Activated CD8-positive, alpha-beta memory T cell treated with anti-CD3 and anti-CD28 coated beads, Interleukin-2, amount 50 U/mL, for 24 hours (primary cell): ENCODE measurements around the gene CYP27C1.
"Not testable (repeated sequence)": the region's sequence is repeated elsewhere in the genome, so short reads cannot be mapped to it uniquely, and the experiment has no call there.

Source experiments
- DNase-seq: peaks from one replicate; pipeline ENCODE4 v3.0.0-alpha.2; 2020; ENCODE audit errors: extremely low read depth

Gene CYP27C1, protein sequence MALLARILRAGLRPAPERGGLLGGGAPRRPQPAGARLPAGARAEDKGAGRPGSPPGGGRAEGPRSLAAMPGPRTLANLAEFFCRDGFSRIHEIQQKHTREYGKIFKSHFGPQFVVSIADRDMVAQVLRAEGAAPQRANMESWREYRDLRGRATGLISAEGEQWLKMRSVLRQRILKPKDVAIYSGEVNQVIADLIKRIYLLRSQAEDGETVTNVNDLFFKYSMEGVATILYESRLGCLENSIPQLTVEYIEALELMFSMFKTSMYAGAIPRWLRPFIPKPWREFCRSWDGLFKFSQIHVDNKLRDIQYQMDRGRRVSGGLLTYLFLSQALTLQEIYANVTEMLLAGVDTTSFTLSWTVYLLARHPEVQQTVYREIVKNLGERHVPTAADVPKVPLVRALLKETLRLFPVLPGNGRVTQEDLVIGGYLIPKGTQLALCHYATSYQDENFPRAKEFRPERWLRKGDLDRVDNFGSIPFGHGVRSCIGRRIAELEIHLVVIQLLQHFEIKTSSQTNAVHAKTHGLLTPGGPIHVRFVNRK

DNA sequence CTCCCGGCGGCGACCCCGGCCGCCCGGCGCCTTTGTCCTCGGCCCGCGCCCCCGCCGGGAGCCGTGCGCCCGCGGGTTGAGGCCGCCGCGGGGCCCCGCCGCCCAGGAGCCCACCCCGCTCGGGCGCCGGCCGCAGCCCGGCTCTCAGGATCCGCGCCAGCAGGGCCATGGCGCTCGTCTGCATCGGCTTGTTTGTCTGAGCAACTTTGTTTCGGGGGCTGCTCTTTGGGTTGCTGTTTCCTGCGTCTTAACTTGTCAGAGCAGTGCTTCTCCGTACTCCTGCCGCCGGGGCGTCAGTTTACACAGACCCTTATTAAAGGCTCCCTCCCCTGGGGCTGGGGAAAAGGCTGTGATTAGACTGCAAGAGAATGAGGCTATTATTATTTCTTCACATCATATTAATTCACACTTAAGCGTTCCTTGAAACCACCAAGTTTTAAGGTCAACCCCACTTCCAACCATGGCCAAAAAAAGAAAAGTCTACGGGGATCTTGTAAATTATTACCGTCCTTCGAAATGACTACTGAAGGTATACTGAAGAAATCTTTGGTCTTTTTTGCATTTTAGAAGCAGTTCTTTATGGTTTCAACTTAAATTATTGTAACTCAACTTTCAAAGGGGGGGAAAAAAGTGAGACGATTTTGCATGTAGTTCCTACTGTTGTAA is at the start of gene CYP27C1:
Gene CYP27C1, minus strand, starts transcription at position 198 of the 666 bp plus-strand sequence. Its CDS starts 29 bp downstream, at position 169.
- DNase-seq, result no peak

DNA sequence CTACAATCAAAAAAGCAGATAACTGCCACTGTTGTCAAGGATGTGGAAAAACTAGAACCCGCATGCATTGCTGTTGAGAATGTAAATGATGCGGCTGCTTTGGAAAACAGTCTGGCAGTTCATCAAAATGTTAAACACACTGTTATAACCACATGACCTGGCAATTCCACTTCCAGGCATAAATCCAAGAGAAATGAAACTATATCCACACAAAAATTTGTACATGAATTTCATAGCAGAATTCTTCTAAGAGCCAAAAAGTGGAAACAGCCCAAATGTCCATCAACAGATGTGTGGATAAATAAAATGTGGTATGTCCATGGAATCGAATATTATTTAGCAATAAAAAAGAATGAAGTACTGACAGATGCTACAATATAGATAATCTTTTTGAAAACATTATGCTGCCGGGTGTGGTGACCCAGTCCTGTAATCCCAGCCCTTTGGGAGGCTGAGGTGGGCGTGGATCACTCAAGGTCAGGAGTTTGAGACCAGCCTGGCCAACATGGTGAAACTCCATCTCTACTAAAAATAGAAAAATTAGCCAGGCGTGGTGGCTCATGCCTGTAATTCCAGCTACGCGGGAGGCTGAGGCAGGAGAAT is 41.8 kb upstream of the CYP27C1 start:
- DNase-seq, result no peak

DNA sequence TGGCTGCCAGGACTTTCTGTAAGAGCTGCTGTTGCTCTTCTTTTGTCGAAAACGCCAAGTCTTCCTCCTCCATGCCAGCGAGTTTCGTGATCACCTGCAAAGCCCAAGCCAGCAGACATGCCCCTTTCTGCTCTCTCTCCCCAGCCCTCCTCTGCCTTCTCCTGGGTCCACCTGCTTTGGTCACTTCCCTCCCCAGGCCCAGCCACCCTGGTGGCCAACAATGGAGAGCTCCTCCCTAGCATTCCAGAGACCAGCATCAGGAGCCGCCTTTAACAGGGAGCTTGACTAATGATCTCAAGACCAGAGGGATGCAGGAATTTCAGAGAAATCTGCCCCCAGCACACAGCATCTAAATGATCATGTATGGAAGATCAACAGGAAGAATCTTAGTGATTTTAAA is 39.3 kb upstream of the CYP27C1 start:
- no peak for DNase-seq

DNA sequence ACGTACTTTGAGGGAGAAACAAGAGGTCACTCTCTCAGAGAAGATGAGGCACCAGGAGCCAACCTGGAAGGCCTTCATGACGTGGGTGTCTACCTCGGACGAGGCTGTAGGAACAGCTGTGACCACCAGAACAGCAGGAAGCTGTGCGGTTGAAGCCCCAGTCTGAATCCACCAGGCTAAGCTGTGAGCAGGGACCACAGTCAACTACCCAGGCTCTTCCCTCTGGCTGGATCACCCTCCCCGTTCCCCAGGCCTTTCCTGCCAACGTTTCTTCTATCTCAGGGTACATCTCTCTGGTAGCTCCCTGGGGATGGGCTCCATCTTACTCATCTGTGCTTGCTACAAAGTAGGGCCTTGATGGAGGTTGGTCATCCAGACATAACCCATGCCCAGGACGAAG is 36.8 kb upstream of the CYP27C1 start:
- DNase-seq, result no peak

DNA sequence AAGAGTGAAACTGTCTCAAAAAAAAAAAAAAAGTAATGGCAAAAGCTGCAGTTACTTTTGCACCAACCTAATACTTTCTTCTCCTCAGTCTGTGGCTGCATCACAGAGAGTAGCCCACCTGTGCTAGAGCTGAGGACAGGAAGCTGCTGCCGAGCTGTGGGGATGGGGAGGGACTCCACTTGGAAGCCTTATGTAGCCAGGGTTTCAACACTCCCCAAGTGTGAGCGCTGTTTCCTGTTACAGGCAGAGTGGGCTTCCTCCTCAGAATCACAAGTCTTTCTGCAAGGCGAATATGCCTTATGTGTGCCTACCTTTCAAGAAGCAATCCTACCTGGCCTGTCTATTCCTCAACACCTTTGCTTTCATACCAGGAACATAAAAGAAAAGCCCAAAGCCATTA is 36.3 kb upstream of the CYP27C1 start:
- DNase-seq, result no peak

DNA sequence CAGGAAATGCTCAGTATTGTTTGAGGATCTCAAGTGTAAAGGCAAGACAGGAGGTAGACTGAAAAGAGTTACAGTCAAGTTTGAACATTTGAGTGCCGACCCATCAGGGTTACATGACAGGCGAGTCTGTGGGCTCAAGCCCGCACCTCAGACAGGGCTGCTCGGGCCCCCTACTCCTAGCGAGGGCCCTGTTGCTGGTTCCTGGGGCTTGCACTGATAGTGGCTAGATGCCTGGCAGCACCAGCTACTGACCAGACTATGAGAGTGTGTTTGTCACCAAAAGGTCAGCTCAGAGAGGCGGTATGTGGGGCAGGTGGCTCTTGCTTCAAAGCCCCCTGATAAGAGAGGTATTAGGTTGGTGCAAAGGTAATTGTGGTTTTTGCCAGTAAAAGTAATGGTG is 35.6 kb upstream of the CYP27C1 start:
- DNase-seq, result no peak

DNA sequence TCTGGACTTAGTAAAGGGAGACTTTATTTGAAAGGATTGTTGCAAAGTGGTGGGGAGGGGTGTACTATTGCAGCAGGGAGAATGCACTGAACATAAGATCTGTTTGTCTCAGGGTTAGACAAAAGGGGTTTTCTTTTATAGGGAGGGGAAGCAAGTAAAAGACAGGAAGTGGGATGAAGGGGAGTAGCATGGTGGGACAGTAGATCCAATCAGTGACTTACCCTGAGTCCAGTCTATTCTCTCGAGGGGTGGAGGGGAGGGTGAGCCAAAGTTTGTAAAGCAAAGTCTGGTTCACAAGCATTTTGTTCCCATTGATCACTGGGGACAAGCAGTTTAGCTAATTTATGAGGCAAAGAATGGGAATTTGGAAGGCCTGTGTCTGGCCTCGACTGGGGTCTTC is 35.0 kb upstream of the CYP27C1 start:
- DNase-seq, result no peak

DNA sequence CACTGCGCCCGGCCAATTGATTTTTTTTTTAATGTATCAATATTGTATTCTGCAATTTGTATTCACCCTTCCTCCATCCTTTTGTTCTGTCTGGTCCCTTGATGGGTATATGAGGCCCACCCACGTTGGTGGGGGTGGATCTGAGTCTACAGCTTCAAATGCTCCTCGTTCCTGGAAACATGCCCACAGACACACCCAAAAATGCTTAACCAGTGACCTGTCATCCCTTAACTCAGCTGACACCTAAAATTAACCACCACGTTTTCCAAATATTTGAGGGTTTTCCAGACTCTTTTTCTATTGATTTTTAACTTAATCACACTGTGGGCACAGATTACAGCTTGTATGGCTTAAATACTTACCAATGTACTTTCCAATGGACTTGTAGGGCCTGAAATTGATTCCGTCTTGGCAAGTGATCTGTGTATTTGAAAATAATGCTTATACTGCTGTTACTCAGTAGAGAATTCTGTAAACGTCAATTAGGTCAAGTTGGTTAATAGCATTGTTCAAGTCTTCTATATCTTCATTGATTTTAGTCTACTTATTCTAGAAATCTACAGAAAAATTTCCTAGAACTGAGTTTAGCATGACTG is 34.4 kb upstream of the CYP27C1 start:
- no peak for DNase-seq

DNA sequence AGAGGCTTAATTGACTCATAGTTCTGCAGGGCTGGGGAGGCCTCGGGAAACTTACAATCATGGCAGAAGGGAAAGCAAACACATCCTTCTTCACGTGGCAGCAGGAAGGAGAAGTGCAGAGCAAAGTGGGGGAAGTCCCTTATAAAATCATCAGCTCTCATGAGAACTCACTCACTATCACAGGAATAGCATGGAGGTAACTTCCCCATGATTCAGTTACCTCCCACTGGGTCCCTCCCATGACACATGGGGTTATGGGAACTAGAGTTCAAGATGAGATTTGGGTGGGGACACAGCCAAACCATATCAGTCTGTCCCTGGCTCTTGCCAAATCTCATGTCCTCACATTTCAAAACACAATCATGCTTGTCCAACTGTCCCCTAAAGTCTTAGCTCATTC is 21.1 kb upstream of the CYP27C1 start:
- DNase-seq, result not testable (repeated sequence)

DNA sequence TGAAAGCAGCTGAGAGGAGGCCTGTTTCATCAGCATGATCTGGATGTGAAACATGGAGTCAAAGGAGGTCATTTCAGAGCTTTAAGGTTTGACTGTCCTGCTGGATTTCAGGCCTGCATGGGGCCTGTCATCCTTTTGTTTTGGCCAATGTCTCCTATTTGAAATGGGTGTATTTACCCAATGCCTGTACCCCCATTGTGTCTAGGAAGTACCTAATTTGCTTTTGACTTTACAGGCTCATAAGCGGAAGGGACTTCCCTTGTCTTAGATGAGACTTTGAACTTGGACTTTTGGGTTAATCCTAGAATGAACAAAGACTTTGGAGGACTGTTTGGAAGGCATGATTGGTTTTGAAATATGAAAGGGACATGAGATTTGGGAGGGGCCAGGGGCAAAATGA is 19.3 kb upstream of the CYP27C1 start:
- no peak for DNase-seq

DNA sequence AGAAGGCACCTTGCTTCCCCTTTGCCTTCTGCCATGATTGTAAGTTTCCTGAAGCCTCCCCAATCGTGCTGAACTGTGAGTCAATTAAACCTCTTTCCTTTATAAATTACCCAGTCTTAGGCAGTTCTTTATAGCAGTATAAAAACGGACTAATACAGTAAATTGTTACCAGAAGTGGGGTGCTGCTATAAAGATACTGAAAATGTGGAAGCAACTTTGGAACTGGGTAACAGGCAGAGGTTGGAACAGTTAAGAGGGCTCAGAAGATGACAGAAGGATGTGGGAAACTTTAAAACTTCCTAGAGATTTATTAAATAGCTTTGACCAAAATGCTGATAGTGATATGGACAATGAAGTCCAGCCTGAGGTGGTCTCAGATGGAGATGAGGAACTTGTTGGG is 17.7 kb upstream of the CYP27C1 start:
- not testable (repeated sequence) for DNase-seq

DNA sequence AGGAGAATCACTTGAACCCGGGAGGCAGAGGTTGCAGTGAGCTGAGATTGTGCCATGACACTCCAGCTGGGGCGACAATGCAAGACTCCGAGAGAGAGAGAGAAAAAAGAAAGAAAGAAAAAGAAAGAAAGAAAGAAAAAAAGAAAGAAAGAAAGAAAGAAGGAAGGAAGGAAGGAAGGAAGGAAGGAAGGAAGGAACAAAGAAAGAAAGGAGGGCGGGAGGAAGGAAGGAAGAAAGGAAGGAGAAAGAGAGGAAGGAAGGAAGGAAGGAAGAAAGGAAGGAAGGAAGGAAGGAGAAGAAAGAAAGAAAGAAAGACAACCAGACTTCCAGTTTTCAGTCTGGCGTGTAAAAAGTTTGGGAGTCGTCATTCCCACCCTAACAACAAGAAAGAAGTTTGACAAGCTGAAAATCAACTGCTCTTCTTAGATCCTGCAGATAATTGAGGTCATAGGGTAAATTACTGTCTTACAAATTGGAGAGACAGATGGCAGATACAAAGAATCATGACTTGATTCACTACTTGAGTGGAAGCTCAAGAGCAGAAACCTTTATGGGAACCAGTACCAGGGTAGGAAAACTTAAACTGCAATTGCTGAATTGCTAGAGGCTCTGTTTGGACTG is 15.1 kb upstream of the CYP27C1 start:
- no peak for DNase-seq

DNA sequence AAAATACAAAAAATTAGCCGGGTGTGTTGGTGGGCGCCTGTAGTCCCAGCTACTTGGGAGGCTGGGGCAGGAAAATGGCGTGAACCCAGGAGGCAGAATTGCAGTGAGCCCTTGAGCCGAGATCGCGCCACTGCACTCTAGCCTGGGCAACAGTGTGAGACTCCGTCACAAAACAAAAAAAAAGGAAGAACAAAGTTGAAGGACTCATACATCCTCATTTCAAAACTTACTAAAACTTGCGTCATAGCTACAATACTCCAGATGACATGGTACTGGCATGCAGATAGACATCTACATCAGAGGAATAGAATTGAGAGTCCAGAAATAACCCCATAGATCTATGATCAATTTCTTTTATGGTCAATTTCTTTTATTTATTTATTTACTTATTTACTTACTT is 13.6 kb upstream of the CYP27C1 start:
- no peak for DNase-seq

DNA sequence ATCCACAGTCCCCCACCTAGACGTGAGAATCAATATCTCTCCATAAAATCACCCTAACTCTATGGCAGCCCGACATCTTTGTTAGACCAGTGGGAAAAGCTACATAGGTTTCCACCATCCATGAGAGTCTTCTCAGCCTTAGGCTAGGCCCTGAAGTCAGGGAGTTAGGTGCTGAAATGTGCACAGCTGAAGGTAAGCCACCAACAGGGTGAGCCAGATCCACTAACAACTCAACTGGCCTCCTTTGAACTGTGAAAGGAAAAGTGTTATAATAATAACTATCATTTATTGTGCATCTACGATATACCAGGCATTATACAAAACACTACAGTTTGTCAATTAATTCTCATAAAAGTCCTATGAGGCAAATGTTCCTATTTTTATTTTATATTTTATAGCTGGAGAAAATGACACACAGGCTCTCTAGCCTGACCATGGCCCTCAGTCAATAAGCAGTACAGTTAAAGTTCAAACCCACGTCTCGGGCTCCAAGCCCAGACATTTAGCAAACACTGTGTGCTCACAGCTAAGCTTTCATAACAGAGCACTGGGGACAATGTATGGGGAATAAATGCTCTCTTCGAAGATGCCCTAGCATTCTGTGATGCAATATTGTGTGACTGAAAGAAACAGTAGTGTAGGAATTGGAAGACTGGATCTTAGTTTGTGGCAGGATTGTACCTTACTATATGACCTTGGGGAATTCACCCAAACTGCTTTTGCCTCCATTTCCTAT is 11.2 kb upstream of the CYP27C1 start:
- DNase-seq, result no peak

DNA sequence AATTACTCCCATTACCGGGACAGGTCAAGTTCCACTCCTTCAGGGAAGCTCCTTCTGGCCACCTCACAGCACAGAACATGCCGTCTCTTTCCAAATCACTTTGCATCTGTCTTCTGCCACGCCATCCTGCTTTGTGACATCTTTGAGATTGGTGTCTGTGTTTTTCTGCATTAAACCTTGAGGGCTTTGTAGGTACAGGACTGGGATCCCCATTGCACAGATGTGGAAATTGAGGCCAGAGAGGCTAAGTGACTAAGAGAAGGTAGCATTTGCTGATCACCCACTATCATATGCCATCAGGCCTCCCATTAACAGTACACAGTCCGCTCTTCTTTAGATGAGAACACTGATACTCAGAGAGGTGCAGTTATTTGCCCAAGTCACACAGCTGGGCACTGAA is 9.5 kb upstream of the CYP27C1 start:
- no peak for DNase-seq

DNA sequence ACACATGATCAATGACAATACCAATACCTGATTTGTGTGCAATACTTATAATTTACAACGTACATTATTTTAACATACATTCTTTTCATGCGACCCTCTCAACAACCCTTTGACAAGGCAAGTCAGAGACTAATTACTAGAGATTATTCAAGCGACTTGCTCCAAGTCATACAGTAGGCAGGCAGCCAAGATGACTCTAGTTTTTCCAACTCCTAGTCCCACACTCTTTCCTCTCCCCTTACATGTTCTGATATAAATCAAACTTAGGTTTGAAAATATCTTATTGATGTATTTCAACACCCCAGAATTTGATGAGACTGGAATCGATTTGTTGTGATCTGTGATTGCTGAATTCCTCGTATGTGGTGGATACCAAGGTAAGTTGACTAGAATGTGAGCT is 8.0 kb upstream of the CYP27C1 start:
- no peak for DNase-seq

DNA sequence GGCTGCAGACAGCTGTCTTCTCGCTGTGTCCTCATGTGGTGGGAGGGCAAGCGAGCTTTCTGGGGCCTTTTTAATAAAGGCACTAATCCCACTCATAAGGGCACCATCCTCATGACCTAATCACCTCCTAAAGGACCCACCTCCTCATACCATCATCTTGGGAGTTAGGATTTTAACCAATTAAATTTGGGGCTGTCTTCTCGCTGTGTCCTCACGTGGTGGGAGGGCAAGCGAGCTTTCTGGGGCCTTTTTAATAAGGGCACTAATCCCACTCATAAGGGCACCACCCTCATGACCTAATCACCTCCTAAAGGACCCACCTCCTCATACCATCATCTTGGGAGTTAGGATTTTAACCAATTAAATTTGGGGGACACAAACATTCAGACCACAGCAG is 7.2 kb upstream of the CYP27C1 start:
- DNase-seq, result not testable (repeated sequence)

DNA sequence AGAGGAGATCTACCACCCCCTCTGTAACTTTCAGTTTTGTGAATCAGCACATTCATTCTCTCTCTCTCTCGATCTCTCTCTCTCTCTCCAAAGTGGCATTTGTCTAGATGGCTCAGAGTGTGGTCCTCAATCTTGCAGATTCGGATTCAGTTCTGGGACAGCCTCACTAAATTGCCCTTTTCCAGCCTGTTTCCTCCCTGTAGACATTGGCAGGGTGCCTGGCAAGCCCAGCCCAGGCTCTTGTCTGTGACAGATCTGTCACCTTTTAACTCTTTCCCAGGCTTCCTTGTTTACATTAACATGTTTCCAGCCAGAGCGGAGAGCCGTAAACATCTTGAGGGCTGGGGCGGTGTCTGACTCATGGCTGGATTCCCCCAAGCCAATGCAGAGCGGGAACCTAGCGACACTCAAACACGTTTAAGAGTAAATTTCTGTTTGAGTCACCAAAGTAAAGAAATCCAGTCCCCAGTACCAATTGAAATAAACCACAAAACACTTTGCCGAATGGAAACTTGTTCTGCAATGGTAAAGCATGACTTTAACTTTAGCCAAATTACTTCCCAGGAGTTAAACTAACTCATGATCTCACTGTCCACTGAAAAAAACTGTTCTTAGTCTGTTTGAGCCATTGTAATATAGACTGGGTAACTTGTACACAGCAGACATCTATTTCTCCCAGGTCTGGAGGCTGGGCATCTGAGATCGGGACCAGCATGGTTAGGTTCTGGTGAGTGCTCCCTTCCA is 6.6 kb upstream of the CYP27C1 start:
- DNase-seq, result peak; percentile 12

DNA sequence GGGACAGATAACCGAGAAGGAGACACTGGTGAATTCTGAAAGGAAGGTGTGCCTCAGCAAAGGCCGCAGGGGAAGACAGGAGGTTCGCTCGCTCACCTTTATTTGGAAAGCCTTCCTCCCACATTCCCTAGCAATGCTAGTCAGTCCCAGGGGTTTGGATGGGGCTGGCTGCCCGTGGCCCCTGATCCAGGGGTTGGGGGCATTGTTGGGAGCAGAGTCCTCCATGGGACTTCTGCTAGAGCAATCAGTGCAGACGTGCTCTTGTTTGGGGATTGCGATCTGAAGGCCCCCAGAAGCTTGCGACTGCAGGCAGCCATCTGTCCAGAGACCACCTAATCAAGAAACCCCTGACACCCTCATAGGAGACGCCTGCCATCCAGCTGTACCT is 6.0 kb upstream of the CYP27C1 start:
- no peak for DNase-seq

DNA sequence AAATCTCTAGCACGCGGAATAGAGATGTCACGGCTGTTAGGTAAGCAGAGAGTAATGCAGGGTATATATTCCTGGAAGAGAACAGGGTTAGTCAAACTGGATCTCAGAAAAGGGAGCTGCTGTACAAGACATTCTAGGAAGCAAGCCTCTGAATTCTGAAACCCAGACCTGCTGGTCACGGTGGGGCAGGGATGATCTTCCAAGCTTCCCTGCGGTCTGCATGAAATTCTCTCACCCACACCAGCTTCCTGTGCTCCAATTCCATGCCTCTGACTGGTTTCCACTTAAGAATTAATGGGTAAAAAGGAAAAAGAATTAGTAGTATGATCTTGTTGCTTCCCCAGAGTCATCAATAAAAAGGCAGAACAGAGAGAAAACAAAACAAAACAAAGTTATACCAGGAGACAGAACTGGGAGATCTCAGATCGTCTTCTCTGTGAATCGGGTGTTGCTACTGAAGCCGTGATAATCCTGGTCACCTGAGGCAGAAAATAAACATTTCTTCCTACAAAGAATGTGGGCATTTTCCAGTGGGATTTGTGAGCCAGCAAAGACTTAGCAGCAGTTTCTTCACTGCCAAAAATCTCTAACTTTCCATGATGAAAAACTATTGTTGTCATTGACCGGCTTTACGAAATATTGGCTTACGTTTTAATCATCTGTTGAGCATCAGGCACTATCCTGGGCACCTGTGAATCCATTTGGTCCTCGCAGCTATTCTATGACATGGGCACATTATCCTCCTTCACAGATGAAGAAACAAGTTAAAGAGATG is 5.3 kb upstream of the CYP27C1 start:
- DNase-seq, result no peak
